ENCODE measurements around the gene DNAJC22. TPM values are rescaled to one million over a fixed set of nuclear protein-coding genes. Genes with fewer than 3 reads are reported as not detected.
"Not testable (repeated sequence)": the region's sequence is repeated elsewhere in the genome, so short reads cannot be mapped to it uniquely, and the experiment has no call there.

The DNAJC22 gene
- total and polyA plus RNA-seq, 2 of the 13 experiments (the other 11 are each of a cell fraction or from before 2014, with no cell fraction given), result 25.2 to 31.7 TPM

DNA sequence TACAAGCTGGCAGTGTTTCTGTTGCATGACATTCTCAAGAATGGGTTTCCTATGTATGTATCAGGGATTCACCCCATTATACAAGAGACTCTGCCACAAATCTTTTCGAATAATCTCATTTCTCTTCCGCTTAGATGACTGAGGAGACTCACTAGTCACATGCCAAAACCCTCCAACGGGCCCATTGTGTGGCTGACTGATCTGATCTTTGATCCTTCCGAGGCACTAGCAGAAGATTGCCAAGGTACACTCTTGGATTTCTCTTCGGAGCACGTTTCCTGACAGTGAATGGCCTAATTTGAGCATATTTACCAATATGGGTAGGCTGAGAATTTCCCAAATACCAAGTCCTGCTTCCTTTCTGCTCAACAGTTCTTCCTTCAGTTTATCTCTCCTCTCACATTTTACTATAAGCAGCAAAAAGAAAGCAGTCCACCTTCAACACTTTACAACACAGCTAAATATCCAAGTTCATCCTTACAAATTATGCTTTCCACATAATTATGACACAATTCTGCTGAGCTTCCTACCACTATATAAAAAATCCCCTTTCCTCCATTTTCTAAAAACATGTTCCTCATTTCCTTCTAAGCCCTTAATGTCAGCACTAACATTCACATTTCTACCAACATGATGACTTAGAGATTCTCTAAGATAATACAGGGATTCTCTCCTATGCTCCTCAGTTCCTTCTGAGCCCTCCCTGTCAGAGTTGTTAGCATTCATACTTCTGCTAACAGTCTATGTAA, 40.8 kb upstream of the DNAJC22 start (continued):
- TF ChIP-seq, protein P1, sequence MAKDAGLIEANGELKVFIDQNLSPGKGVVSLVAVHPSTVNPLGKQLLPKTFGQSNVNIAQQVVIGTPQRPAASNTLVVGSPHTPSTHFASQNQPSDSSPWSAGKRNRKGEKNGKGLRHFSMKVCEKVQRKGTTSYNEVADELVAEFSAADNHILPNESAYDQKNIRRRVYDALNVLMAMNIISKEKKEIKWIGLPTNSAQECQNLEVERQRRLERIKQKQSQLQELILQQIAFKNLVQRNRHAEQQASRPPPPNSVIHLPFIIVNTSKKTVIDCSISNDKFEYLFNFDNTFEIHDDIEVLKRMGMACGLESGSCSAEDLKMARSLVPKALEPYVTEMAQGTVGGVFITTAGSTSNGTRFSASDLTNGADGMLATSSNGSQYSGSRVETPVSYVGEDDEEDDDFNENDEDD (CRISPR knock-in tag; IDR thresholded peaks at IDR 0.05; ENCODE audit: borderline replicate concordance), result 0 out of 2 replicates have a peak, but pooled peaks have one; percentile 16
- TF ChIP-seq PHB2 (IDR thresholded peaks at IDR 0.05; ENCODE audit: partially characterized antibody) (no peak), ZNF644 (CRISPR knock-in tag; IDR thresholded peaks at IDR 0.05; ENCODE audit: low read depth) (0 out of 2 replicates have a peak, but pooled peaks have one; percentile 43)

DNA sequence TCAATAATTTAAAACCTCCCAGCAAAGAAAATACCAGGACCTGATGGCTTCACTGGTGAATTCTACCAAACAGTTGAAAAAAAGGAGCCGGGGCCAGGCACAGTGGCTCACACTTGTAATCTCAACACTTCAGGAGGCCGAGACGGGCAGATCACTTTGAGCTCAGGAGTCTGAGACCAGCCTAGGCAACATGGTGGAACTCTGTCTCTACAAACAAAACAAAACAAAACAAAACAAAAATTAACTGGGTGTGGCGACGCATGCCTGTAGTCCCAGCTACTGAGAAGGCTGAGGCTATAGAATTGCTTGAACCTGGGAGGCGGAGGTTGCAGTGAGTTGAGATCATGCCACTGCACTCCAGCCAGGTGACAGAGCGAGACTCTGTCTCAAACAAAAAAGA, 37.3 kb upstream of the DNAJC22 start:
- Histone ChIP-seq H3K36me3 (replicated peaks in 1 of 2; ENCODE audit: control insufficient read depth in 1 of 2, insufficient read depth in 2 of 2, low read length in 2 of 2) (no peaks in the 10 kb centered on the region), H3K4me2 (ENCODE audit: low read depth, low read length) (no peak overlapping the region), H3K9ac (ENCODE audit: insufficient read depth, low read depth, low read length) (no peak overlapping the region), H3K4me1 (ENCODE audit: insufficient read depth, low read length) (peaks cover 13% of the 10 kb centered on the region), H2AFZ (ENCODE audit: low read length) (no peak overlapping the region), H4K20me1 (ENCODE audit: insufficient read depth, low read length) (no peaks in the 10 kb centered on the region), H3K79me2 (ENCODE audit: insufficient read depth, low read length) (no peaks in the 10 kb centered on the region), H3K9me3 (ENCODE audit: low read length) (no peaks in the 10 kb centered on the region), H3K27me3 (ENCODE audit: control insufficient read depth in 1 of 2, insufficient read depth in 2 of 2, low read length in 2 of 2) (peaks cover 0 to 1% of the 10 kb centered on the region in 2 experiments; a peak in 2 of 5 replicates), H3K4me3 (replicated peaks in 1 of 3; ENCODE audit: insufficient read depth in 1 of 3, low read depth in 2 of 3, low read length in 3 of 3) (no peak overlapping the region), H3K27ac (ENCODE audit: extremely low read length, insufficient read depth, low read length) (no peak overlapping the region)
- BruUV-seq (replicated peaks), result no TSS peak
- ATAC-seq, result no peak
- POLR2A ChIA-PET, result no interaction called here
- in situ Hi-C loops (cut with HindIII; ENCODE audit: extremely low pct_ligation_motif_present, low pct_unique_long_range_greater_than_20kb), result no loop called here
- TF ChIP-seq CREM (IDR thresholded peaks at IDR 0.05), result no peak
- no peak for TF ChIP-seq CREM (CRISPR knock-in tag; IDR thresholded peaks at IDR 0.05)
- TF ChIP-seq, protein P2, sequence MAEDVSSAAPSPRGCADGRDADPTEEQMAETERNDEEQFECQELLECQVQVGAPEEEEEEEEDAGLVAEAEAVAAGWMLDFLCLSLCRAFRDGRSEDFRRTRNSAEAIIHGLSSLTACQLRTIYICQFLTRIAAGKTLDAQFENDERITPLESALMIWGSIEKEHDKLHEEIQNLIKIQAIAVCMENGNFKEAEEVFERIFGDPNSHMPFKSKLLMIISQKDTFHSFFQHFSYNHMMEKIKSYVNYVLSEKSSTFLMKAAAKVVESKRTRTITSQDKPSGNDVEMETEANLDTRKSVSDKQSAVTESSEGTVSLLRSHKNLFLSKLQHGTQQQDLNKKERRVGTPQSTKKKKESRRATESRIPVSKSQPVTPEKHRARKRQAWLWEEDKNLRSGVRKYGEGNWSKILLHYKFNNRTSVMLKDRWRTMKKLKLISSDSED (CRISPR knock-in tag; IDR thresholded peaks at IDR 0.05), result no peak
- no peak for TF ChIP-seq ZNF264 (CRISPR knock-in tag; IDR thresholded peaks at IDR 0.05)
- TF ChIP-seq MBNL3 (CRISPR knock-in tag; conservative IDR thresholded peaks at IDR 0.05), result no peak
- TF ChIP-seq FOSL1 (CRISPR knock-in tag; IDR thresholded peaks at IDR 0.05; ENCODE audit: borderline replicate concordance), result no peak
- intact Hi-C loops (cut with micrococcal nuclease; ENCODE audit: unreplicated experiment), result no loop called here
- no peak for FAIRE-seq
- DNase-seq (ENCODE audit: low spot score), result no peak
- CTCF ChIA-PET (ENCODE audit: low intra/inter-chr PET ratio, low total read pairs), result no interaction called here
- WGBS (ENCODE audit: low lambda C conversion rate), result 46% methylated on average over 7 of the region's 7 CpGs

DNA sequence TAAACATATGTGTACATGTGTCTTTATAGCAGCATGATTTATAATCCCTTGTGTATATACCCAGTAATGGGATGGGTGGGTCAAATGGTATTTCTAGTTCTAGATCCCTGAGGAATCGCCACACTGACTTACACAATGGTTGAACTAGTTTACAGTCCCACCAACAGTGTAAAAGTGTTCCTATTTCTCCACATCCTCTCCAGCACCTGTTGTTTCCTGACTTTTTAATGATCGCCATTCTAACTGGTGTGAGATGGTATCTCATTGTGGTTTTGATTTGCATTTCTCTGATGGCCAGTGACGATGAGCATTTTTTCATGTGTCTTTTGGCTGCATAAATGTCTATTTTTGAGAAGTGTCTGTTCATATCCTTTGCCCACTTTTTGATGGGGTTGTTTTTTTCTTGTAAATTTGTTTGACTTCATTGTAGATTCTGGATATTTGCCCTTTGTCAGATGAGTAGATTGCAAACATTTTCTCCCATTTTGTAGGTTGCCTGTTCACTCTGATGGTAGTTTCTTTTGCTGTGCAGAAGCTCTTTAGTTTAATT, 36.2 kb upstream of the DNAJC22 start:
- DNase-seq (ENCODE audit: low spot score); H3K4me3 ChIP-seq (replicated peaks in 1 of 3; ENCODE audit: insufficient read depth in 1 of 3, low read depth in 2 of 3, low read length in 3 of 3); H3K9me3 ChIP-seq (ENCODE audit: low read length); ATAC-seq; H2AFZ ChIP-seq (ENCODE audit: low read length); H3K36me3 ChIP-seq (replicated peaks in 1 of 2; ENCODE audit: control insufficient read depth in 1 of 2, insufficient read depth in 2 of 2, low read length in 2 of 2); BruUV-seq (replicated peaks); H3K27me3 ChIP-seq (ENCODE audit: control insufficient read depth in 1 of 2, insufficient read depth in 2 of 2, low read length in 2 of 2); H3K27ac ChIP-seq (ENCODE audit: extremely low read length, insufficient read depth, low read length); H4K20me1 ChIP-seq (ENCODE audit: insufficient read depth, low read length); POLR2A ChIA-PET; H3K79me2 ChIP-seq (ENCODE audit: insufficient read depth, low read length); H3K4me2 ChIP-seq (ENCODE audit: low read depth, low read length); H3K9ac ChIP-seq (ENCODE audit: insufficient read depth, low read depth, low read length); intact Hi-C loops (cut with micrococcal nuclease; ENCODE audit: unreplicated experiment); CTCF ChIA-PET (ENCODE audit: low intra/inter-chr PET ratio, low total read pairs); in situ Hi-C loops (cut with HindIII; ENCODE audit: extremely low pct_ligation_motif_present, low pct_unique_long_range_greater_than_20kb); FAIRE-seq: not testable (repeated sequence)
- 19% methylated on average over 3 of the region's 3 CpGs for WGBS (ENCODE audit: low lambda C conversion rate)
- peaks cover 20% of the 10 kb centered on the region for H3K4me1 ChIP-seq (ENCODE audit: insufficient read depth, low read length)
